Cerebellar cortex (tissue), 1 donor: ENCODE measurements around the gene CPS1.

Experiments used
- DNase-seq: peaks from one replicate; pipeline ENCODE4 v3.0.0-alpha.2; 2015; ENCODE audit warnings: low spot score

Gene CPS1

DNA sequence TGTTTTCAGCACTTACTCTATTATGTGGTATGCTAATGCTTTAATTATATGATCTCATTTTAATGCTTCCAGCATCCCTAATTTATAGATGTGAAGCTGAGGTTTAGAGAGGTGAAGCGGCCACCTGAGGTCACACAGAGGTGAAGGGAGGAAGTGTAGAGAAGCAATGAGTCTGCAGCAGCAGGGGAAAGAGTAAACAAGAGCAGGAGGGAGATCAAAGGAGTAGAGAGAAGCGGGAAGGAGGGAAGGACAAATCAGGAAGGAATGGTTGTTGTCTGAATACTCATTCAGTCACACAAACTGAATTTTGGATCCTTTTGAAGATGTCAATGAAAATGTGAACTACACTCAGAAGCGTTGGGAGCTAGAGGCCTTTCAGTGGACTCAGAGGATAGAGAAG, 130.0 kb downstream of the CPS1 start:
- no peak for DNase-seq

DNA sequence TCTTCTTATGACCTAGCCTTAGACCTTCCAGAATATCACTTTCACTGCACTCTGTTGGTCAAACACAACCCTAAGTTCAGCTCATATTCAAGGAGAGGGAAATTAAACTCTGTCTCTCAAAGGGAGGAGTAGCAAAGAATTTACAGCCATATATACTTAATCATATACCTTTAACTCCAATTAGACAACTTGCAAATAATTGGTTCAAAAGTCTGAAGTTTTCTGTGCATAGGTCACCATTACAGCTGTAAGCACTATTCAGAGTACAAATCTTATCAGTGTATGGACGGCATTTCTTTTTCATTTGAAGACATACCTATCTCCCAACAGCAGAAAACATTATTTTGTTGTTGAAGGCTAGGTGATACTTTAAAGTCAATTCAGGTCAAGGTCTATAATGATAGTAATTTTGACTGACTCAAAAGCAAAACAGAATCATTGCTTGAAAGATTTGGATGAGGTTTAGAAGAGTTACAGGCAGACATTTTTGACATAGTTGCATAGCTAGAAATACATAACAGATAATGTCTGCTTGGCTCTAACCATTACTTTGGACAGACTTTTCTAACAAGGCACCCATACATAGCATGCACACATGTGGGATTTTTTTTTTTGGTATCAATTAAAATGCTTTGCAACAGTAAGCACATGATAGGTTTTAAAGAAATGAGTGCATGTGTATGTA, 131.5 kb downstream of the CPS1 start:
- no peak for DNase-seq

DNA sequence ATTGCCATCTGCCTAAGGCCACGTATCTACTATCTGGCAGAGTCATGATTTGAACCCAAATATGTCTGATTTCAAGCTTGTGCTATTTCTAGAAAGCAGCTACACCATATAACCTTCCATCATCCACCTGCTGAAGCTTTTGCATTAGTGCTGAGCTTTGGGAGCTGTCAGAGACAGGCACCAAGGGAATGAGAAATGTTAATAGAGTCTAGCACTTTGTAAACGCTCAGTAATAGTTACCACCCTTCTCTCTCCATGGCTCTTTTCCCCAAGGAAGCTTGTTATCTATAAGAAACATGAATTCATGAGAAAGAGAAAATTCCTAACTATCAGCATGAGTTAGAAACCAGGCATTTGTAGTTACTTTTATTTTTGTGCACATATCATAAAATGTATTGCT, 151.5 kb downstream of the CPS1 start:
- DNase-seq, result no peak

DNA sequence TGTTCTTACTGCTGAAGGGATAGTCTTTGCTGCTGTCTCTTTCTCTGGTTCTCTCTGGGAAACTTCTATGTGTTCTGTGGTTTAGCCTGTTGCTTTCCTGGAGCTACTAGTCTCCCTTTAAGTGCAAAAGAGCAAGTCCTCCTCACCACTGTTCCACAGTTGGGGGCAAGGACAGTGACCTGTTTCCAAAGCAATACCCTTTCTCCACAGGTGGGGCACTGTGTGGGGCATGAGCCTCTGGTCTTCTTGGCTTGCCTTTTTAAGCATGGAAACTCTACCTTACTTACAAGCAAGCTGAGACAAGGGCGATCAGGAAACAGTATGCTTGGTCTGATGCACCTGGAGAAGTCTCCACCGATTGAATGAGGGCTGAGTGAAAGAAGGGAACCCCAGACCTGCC, 156.7 kb downstream of the CPS1 start:
- no peak for DNase-seq

DNA sequence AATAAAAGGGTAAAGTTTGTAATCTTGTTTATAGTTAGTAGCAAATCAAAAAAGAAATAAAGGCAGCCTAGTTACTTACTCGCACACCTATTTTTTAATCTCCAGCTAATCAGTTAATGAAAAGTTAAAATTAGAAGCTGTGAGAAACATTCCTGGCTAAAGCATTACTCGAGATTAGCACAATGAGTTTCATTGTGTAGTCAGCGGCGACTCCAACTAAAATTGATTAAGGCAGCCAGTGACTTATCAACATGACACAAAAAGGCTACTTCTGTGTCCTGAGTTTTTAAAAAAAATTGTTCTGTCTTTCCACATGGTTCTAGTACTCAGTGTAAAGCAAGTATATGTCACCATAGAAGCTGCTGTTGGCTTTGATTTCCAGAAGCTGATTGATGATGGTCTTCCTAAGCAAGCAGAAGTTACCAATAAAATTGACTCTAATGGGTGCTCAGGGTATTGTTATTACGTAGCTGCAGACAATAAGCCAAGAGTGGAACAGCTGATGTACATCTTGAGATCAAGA, 159.2 kb downstream of the CPS1 start:
- DNase-seq, result no peak

DNA sequence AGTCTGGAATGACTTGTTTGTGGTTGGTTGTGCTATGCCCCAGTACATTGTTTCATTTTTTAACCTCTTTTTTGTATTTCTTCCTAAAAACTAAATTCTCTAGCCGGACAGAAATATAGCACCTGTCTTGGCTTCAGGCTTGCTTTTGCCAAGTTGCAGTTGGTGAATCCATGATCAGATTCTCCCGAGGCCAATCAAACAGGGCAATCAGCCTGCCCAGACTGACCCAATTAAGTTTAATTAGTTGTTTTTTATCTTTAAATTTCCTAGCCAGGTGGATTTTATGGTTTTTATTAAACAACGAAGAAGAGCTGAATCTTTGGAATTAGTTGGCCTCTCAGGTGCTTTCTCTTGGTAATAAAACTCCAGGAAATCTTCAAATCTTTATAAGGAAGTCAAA, 162.1 kb downstream of the CPS1 start:
- no peak for DNase-seq

DNA sequence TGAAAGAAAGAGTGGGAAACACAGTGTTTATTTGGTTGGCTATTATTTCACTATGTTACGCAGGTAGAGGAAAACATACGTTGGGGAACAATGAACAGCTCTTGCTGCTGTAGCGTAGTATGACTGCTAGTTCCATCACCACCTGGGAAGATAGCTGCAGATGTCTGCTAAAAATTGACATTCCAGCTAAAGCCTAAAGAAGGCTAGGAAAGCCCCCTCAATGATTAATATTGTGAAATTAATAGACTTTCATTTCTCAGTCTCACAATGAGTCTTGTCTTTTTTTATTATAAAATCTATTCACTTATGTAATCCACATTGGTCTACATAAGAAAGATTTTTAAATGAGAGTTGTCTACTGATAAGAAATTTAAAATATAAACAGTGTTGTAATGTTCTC, 165.7 kb downstream of the CPS1 start:
- no peak for DNase-seq

DNA sequence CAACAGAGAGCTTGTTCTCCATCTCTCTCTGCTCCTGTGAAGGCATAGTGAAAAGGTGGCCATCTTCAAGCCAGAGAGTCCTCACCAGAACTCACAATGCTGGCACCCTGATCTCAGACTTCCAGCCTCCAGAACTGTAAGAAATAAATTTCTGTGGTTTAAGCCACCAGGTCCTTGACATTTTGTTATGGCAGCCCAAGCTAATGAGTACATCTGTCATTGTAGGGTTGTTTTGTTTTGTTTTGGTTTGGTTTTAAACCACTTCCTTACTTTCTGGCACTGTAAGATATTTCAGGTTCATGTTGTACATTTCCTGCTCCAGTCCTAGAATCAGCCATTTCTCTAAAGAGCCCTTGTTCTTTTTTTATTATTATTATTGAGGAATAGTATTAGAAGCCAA, 171.2 kb downstream of the CPS1 start:
- no peak for DNase-seq
